ENCODE results near the gene HOXA7. TPM values are rescaled to one million over a fixed set of nuclear protein-coding genes. Genes with fewer than 3 reads are reported as not detected.

Gene HOXA7
- total and polyA plus RNA-seq, 2 donors (not counting 3 experiments of a cell fraction or from before 2014, with no cell fraction given) = 18.1 to 18.5 TPM

- peak overlapping the region; percentile 76 for H3K4me2 ChIP-seq (ENCODE audit: insufficient read depth, low read length)
- DNase-seq (ENCODE audit: low read depth, low spot score) = no peak
- H2AFZ ChIP-seq (ENCODE audit: low read depth, low read length) = no peak overlapping the region
- H3K9me3 ChIP-seq (replicated peaks; ENCODE audit: control insufficient read depth, insufficient read depth, low read length) = no peaks in the 10 kb centered on the region
- CTCF ChIA-PET = interaction anchor here (0.8 to 7.0 kb wide), 12 partner anchors 9 to 777 kb away, joined by 3 to 72 read pairs (median 18); partner anchors contain the start of gene HOXA7
- no peak for FAIRE-seq
- H4K20me1 ChIP-seq (replicated peaks; ENCODE audit: control insufficient read depth, extremely low read depth, insufficient read depth, low read length) = no peaks in the 10 kb centered on the region
- H3K27me3 ChIP-seq (ENCODE audit: control insufficient read depth in 2 of 2, insufficient read depth in 2 of 2, low read length in 2 of 2) = no peaks in the 10 kb centered on the region
- intact Hi-C loops (cut with micrococcal nuclease) (no loop called here), dilution Hi-C loops (cut with MboI; ENCODE audit: extremely low pct_ligation_motif_present, low sequenced_read_pairs) (no loop called here)
- H3K9ac ChIP-seq (replicated peaks; ENCODE audit: extremely low read depth, insufficient read depth, low read length) = peak overlapping the region; percentile 47
- peaks cover 68% of the 10 kb centered on the region for H3K4me1 ChIP-seq (ENCODE audit: control insufficient read depth, extremely low read depth, insufficient read depth, low read length)
- POLR2A ChIA-PET = interaction anchor here (0.6 to 1.6 kb wide), 2 partner anchors 15 to 238 kb away, joined by 4 read pairs; no protein-coding TSS in a partner anchor
- no peak for TF ChIP-seq POLR2A (IDR thresholded peaks at IDR 0.05; ENCODE audit: low read depth, low read length)
- TF ChIP-seq MAX (IDR thresholded peaks at IDR 0.05; ENCODE audit: insufficient read depth, insufficient read length) = no peak
- TF ChIP-seq CTCF (IDR thresholded peaks at IDR 0.05; ENCODE audit: extremely low read depth in 1 of 2, insufficient read depth in 1 of 2, low read depth in 1 of 2, low read length in 2 of 2) = no peak
- TF ChIP-seq POLR2AphosphoS5 (IDR thresholded peaks at IDR 0.05; ENCODE audit: insufficient read depth, low read depth, low read length) = no peak
- TF ChIP-seq JUN (IDR thresholded peaks at IDR 0.05; ENCODE audit: borderline replicate concordance, insufficient read depth, insufficient read length, low read depth) = no peak
- TF ChIP-seq GATA2 (IDR thresholded peaks at IDR 0.05; ENCODE audit: insufficient read depth, insufficient read length, low read depth, low read length) = no peak
- TF ChIP-seq FOS (IDR thresholded peaks at IDR 0.05; ENCODE audit: borderline replicate concordance, insufficient read depth, low read length) = no peak
- no peak for TF ChIP-seq MYC (IDR thresholded peaks at IDR 0.05; ENCODE audit: low read depth, low read length)
- no peak for TF ChIP-seq EZH2 (IDR thresholded peaks at IDR 0.05; ENCODE audit: borderline replicate concordance, low read depth, low read length, severe bottlenecking)
- peak overlapping the region; percentile 64 for H3K27ac ChIP-seq (ENCODE audit: insufficient read depth, low read depth, low read length)
- no TSS peak for BruUV-seq (replicated peaks)
- H3K36me3 ChIP-seq (ENCODE audit: control insufficient read depth in 2 of 2, extremely low read depth in 1 of 2, insufficient read depth in 2 of 2, low read length in 2 of 2) = peaks cover 0 to 19% of the 10 kb centered on the region in 2 experiments
- peak overlapping the region in 2 of 3 experiments; percentile 18 to 50 for H3K4me3 ChIP-seq (replicated peaks in 1 of 3; ENCODE audit: insufficient read depth in 1 of 3, low read depth in 1 of 3, low read length in 3 of 3)
- peaks cover 97% of the 10 kb centered on the region for H3K79me2 ChIP-seq (ENCODE audit: control insufficient read depth, insufficient read depth, low read length)
- H3K9me1 ChIP-seq (replicated peaks; ENCODE audit: control insufficient read depth, extremely low read depth, insufficient read depth, low read length) = no peaks in the 10 kb centered on the region
These were observed 10.5 kb downstream of the HOXA7 start for GRCh38 chr7:27145914-27146412.
